Measurements from ENCODE around the gene MLLT1. TPM values are rescaled to one million over a fixed set of nuclear protein-coding genes. Genes with fewer than 3 reads are reported as not detected.

Gene MLLT1
- total and polyA plus RNA-seq, 9 donors, result 11.1 to 116 (median 78.4) TPM

DNA sequence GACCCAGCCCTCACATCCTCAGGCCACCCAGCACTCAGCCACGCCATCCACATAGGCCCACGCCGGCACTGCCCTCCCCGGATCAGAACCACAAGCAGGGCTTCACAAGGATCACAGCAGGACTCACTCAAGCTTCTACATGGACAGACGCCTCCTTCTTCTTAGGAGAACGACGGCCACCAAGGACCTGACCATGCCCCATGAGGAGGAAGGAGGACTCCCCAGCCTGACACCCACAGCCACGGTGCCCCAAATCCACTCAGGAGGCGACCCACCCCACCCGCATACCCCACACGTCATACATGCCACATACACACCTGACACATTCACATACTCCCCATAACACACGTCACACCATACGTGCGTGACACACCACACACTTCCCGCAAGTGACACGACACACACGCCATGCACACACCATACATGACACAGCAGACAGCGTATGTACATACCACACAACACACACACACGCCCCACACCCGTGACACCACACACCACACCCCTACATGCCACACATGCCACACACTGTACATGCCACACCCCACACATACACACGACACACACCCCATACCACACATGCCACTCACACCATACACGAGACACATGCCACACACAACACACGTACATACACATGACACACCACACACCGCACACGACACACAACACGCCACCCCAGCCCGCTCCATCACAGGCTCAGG is 50.4 kb downstream of the MLLT1 start:
- no peak for DNase-seq

DNA sequence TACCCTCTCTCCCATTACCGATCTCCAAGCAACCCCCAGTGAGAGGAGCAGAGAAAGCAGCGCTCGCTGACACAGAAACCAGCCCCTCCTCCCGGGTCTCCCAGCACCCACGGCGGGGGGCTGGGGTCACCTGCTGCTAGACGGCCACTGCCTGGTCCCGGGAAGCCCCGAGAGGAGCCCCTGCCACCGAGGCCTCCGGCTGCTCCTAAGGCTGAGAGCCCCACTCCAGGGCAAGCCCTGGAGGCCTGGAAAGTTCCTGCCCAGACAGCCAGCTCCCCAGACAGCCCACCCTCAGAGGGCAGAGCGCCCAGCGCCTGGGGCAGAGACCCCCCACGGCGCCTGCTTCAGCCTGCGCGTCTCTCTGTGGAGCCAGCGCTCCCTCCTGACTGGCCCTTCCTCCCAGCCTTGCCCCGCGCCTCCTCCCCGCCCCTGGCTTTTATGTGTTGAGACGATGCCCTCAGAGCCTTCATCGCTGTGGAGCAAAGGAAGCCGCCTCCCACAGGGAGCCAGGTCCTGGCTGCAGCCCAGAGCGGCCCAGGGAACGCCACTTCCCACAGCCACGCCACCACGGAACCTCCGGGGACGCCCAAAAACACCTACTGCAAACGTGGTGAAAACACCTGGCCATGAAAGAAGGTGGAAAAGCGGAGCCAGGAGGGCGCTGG is 51.1 kb downstream of the MLLT1 start:
- H3K9me3 ChIP-seq, result no peaks in the 10 kb centered on the region
- peaks cover 12% of the 10 kb centered on the region for H3K4me1 ChIP-seq (ENCODE audit: insufficient read depth)
- no peaks in the 10 kb centered on the region for H3K27me3 ChIP-seq
- WGBS, 3 donors, result 63 to 82% (median 71%) methylated on average over 33 of the region's 33 CpGs
- no peak overlapping the region for H3K4me3 ChIP-seq
- TF ChIP-seq EP300 (IDR thresholded peaks at IDR 0.05) (no peak), POLR2A (IDR thresholded peaks at IDR 0.05) (no peak)
- TF ChIP-seq, protein P1, sequence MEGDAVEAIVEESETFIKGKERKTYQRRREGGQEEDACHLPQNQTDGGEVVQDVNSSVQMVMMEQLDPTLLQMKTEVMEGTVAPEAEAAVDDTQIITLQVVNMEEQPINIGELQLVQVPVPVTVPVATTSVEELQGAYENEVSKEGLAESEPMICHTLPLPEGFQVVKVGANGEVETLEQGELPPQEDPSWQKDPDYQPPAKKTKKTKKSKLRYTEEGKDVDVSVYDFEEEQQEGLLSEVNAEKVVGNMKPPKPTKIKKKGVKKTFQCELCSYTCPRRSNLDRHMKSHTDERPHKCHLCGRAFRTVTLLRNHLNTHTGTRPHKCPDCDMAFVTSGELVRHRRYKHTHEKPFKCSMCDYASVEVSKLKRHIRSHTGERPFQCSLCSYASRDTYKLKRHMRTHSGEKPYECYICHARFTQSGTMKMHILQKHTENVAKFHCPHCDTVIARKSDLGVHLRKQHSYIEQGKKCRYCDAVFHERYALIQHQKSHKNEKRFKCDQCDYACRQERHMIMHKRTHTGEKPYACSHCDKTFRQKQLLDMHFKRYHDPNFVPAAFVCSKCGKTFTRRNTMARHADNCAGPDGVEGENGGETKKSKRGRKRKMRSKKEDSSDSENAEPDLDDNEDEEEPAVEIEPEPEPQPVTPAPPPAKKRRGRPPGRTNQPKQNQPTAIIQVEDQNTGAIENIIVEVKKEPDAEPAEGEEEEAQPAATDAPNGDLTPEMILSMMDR (IDR thresholded peaks at IDR 0.05), result no peak
- no peaks in the 10 kb centered on the region for H3K36me3 ChIP-seq
- no peak overlapping the region for H3K27ac ChIP-seq
- intact Hi-C loops (cut with DNase I), result no loop called here
- DNase-seq, result peak in 1 of 5 donors; percentile 35

More for the DNA sequence above, 50.4 kb downstream of the MLLT1 start:
- H3K36me3 ChIP-seq, result no peaks in the 10 kb centered on the region
- WGBS, 3 donors, result 90 to 94% (median 91%) methylated on average over 27 of the region's 27 CpGs
- peaks cover 17% of the 10 kb centered on the region for H3K4me1 ChIP-seq (ENCODE audit: insufficient read depth)
- H3K4me3 ChIP-seq, result no peak overlapping the region
- no peaks in the 10 kb centered on the region for H3K27me3 ChIP-seq
- no peak overlapping the region for H3K27ac ChIP-seq
- no peak for TF ChIP-seq EP300 (IDR thresholded peaks at IDR 0.05)
- TF ChIP-seq, protein P1 (IDR thresholded peaks at IDR 0.05), result no peak
- TF ChIP-seq POLR2A (IDR thresholded peaks at IDR 0.05), result no peak
- no peaks in the 10 kb centered on the region for H3K9me3 ChIP-seq
- intact Hi-C loops (cut with DNase I), result no loop called here

DNA sequence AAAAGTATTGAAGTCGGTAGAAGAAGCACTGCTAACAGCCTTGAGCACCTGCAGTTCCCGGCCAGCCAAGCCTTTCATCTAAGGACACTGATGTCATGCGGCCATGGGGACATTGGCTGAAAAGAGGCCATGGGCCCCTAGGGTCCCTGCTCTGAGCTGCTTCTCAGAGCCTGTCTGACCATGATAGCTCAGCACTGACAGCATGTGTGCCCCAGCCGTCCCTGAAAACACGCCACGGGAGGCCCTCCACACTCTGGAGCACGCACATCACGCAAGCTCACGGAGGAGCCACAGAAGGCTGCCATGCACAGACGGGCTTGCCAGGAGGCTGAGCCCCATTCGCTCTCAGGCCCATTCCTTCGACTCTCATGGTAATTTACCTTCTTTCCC is 51.8 kb downstream of the MLLT1 start:
- peaks cover 8% of the 10 kb centered on the region for H3K4me1 ChIP-seq (ENCODE audit: insufficient read depth)
- no peak for DNase-seq
- WGBS, 3 donors, result 78 to 86% (median 84%) methylated on average over 12 of the region's 12 CpGs
- intact Hi-C loops (cut with DNase I), result no loop called here
- no peak overlapping the region for H3K27ac ChIP-seq
- H3K27me3 ChIP-seq, result no peaks in the 10 kb centered on the region
- no peak overlapping the region for H3K4me3 ChIP-seq
- H3K9me3 ChIP-seq, result no peaks in the 10 kb centered on the region
- TF ChIP-seq, protein P1 (IDR thresholded peaks at IDR 0.05), result no peak
- TF ChIP-seq EP300 (IDR thresholded peaks at IDR 0.05) (no peak), POLR2A (IDR thresholded peaks at IDR 0.05) (no peak)
- no peaks in the 10 kb centered on the region for H3K36me3 ChIP-seq

DNA sequence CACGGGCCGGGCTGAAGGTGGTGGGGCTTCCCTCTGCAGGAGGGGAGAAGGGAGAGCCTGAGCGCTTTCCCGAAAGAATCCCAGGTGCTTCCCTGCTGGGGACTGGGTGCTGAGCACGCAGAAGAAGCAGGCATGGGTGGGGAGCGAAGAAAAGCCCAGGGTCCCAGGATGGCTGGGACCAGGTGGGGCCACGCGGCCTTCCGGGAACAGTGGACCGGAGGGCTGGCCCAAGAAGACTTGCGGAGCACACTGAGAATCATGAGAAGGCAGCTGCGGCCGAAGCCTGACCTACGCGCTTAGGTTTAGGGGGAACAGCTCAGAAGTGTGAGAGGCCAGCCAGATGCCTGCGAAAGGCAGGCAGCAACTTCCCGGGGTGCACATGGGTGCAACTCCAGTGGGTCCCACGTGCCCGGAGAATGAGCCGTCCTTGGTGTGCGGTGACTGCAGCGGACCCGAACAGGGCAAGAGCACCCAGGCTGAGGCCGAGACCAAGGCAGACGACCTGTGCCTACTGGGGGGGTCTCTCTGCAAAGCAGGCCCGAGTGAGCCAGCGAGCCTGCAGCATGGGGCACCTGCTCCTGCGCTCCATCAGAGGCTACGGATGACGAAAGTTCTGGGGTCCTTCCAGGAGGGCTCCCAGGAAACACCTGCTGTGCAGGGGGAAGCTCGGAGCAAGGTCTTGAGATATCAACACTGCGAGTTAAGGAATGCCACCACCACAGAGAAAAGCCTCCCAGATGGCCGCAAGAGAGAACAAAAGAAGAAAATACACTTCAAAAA is 52.4 kb downstream of the MLLT1 start:
- Histone ChIP-seq H3K4me3 (no peak overlapping the region), H3K9me3 (no peaks in the 10 kb centered on the region), H3K36me3 (no peaks in the 10 kb centered on the region), H3K27me3 (no peaks in the 10 kb centered on the region), H3K4me1 (ENCODE audit: insufficient read depth) (peaks cover 9% of the 10 kb centered on the region), H3K27ac (no peak overlapping the region)
- intact Hi-C loops (cut with DNase I), result no loop called here
- DNase-seq, result no peak
- WGBS, 3 donors, result 87 to 91% (median 88%) methylated on average over 33 of the region's 33 CpGs
- TF ChIP-seq POLR2A (IDR thresholded peaks at IDR 0.05) (no peak), EP300 (IDR thresholded peaks at IDR 0.05) (no peak)
- TF ChIP-seq, protein P1 (IDR thresholded peaks at IDR 0.05), result no peak

All from ovary (tissue), 9 donors.